Bronchial epithelial cell (primary cell): Measurements from ENCODE around the gene ETF1. TPM values are rescaled to one million over a fixed set of nuclear protein-coding genes. Genes with fewer than 3 reads are reported as not detected.

ENCODE experiments used
- DNase-seq: peaks from one replicate; pipeline ENCODE4 v3.0.0-alpha.2; 2010; ENCODE audit warnings: low read depth
- FAIRE-seq: peaks from 2 replicates; lab custom pipeline; 2011; peaks lifted over from hg19 to GRCh38; lab: Jason Lieb, UNC
- H3K27me3 ChIP-seq: 2 replicates; pipeline ENCODE4 v1.5.1; 2011; ENCODE audit warnings: low read length; ENCODE audit not compliant: control insufficient read depth, insufficient read depth
- H3K36me3 ChIP-seq: 2 replicates; pipeline ENCODE4 v1.5.1; 2011; ENCODE audit warnings: low read length; ENCODE audit not compliant: control insufficient read depth, insufficient read depth
- H3K4me3 ChIP-seq: 2 replicates; pipeline ENCODE4 v1.5.1; 2011; ENCODE audit warnings: mild to moderate bottlenecking, low read depth, low read length, control low read depth
- CTCF ChIP-seq: IDR thresholded peaks from 2 replicates; pipeline ENCODE4 v1.5.1; 2011; ENCODE audit warnings: mild to moderate bottlenecking, moderate library complexity, low read length, control low read depth, inconsistent platforms; ENCODE audit not compliant: insufficient read depth, severe bottlenecking
- total RNA-seq: library from RNA; depleted of rRNA; stranded (reverse); fragments of >200 nt; gene quantifications from 2 replicates; pipeline ENCODE4 v1.2.1, GENCODE V29; 2014

The ETF1 gene
- total RNA-seq, 1 donor from 2014 or later: 183 TPM

- TF ChIP-seq CTCF: no peak
- DNase-seq (no peak), FAIRE-seq (no peak)
- H3K36me3 ChIP-seq: peaks cover 4% of the 10 kb centered on the region
- H3K27me3 ChIP-seq: no peaks in the 10 kb centered on the region
- no peak overlapping the region for H3K4me3 ChIP-seq
Measured at GRCh38 chr5:138506370-138507306, 36.4 kb downstream of the ETF1 start.

- Histone ChIP-seq H3K4me3 (no peak overlapping the region), H3K27me3 (no peaks in the 10 kb centered on the region), H3K36me3 (peaks cover 4% of the 10 kb centered on the region)
- no peak for TF ChIP-seq CTCF
- FAIRE-seq (peak; percentile 79), DNase-seq (peak; percentile 98)
Measured at GRCh38 chr5:138504799-138505198, 38.2 kb downstream of the ETF1 start.

GRCh38 chr5:138503487-138504270 is 39.4 kb downstream of the ETF1 start:
- Histone ChIP-seq H3K27me3 (no peaks in the 10 kb centered on the region), H3K4me3 (no peak overlapping the region), H3K36me3 (peaks cover 4% of the 10 kb centered on the region)
- DNase-seq: peak; percentile 76
- no peak for FAIRE-seq
- TF ChIP-seq CTCF: peak; percentile 74

GRCh38 chr5:138502521-138502920 is 40.5 kb downstream of the ETF1 start:
- FAIRE-seq (no peak), DNase-seq (no peak)
- no peak for TF ChIP-seq CTCF
- no peaks in the 10 kb centered on the region for H3K36me3 ChIP-seq
- no peaks in the 10 kb centered on the region for H3K27me3 ChIP-seq
- H3K4me3 ChIP-seq: no peak overlapping the region

GRCh38 chr5:138502121-138502520 is 40.9 kb downstream of the ETF1 start:
- no peaks in the 10 kb centered on the region for H3K27me3 ChIP-seq
- DNase-seq (peak; percentile 73), FAIRE-seq (peak; percentile 18)
- no peak for TF ChIP-seq CTCF
- no peak overlapping the region for H3K4me3 ChIP-seq
- no peaks in the 10 kb centered on the region for H3K36me3 ChIP-seq
